CD4-positive, alpha-beta memory T cell (primary cell): ENCODE data around the gene ADAMTS16. TPM values are rescaled to one million over a fixed set of nuclear protein-coding genes. Genes with fewer than 3 reads are reported as not detected.
A peak's percentile ranks its signal among the peaks of the same experiment; 100 is the strongest.

Experiments used
- CTCF ChIA-PET: fragments of 350-600 bp; sonication (Branson Sonifier 250); formaldehyde crosslinking; loops from one replicate; lab custom pipeline; 2021; ENCODE audit warnings: inconsistent platforms; ENCODE audit not compliant: partially characterized antibody; lab: Charles Lee
- POLR2A ChIA-PET: fragments of 350-600 bp; sonication (Branson Sonifier 250); formaldehyde crosslinking; loops from one replicate; lab custom pipeline; 2021; ENCODE audit not compliant: partially characterized antibody; lab: Charles Lee
- DNase-seq, 5 donors: peaks; one replicate each; pipeline versions ENCODE4 v3.0.0 to v3.0.0-alpha.2; 2020 to 2022; ENCODE audit warnings: mixed read lengths in 1 of 5
- H3K27ac ChIP-seq: one replicate; pipeline ENCODE4 v1.7.0; 2013; ENCODE audit warnings: low read depth, low read length
- H3K27me3 ChIP-seq: 2 replicates; pipeline ENCODE4 v1.7.0; 2013; ENCODE audit warnings: mild to moderate bottlenecking, low read length, moderate library complexity; ENCODE audit not compliant: insufficient read depth
- H3K36me3 ChIP-seq: 2 replicates; pipeline ENCODE4 v1.7.0; 2013; ENCODE audit warnings: mild to moderate bottlenecking, low read length, moderate library complexity; ENCODE audit not compliant: insufficient read depth
- H3K4me1 ChIP-seq: 2 replicates; pipeline ENCODE4 v1.7.0; 2013; ENCODE audit warnings: mild to moderate bottlenecking, low read length, moderate library complexity; ENCODE audit not compliant: insufficient read depth
- H3K4me3 ChIP-seq, 2 donors: one replicate each; pipeline ENCODE4 v1.7.0; 2013; ENCODE audit warnings: low read length in 2 of 2, mild to moderate bottlenecking in 1 of 2
- H3K9me3 ChIP-seq, 2 donors: one replicate each; pipeline ENCODE4 v1.7.0; 2013; ENCODE audit warnings: low read length in 2 of 2, control low read depth in 1 of 2; ENCODE audit not compliant: control insufficient read depth in 1 of 2
- H3K27ac Mint-ChIP-seq, 7 donors: one replicate each; pipeline ENCODE4 v1.8.0; 2020 to 2021; ENCODE audit warnings: mixed read lengths in 7 of 7, mild to moderate bottlenecking in 6 of 7, inconsistent platforms in 3 of 7, moderate library complexity in 3 of 7
- H3K27me3 Mint-ChIP-seq, 2 donors: one replicate each; pipeline ENCODE4 v1.8.0; 2020 to 2021; ENCODE audit warnings: mixed read lengths in 2 of 2
- H3K36me3 Mint-ChIP-seq, 2 donors: one replicate each; pipeline ENCODE4 v1.8.0; 2020 to 2021; ENCODE audit warnings: mixed read lengths in 2 of 2, inconsistent platforms in 1 of 2, mild to moderate bottlenecking in 1 of 2
- H3K4me1 Mint-ChIP-seq, 4 donors: one replicate each; pipeline ENCODE4 v1.8.0; 2020 to 2021; ENCODE audit warnings: mixed read lengths in 4 of 4, mild to moderate bottlenecking in 1 of 4
- H3K4me3 Mint-ChIP-seq, 8 donors: one replicate each; pipeline ENCODE4 v1.8.0; 2020 to 2021; ENCODE audit warnings: mixed read lengths in 8 of 8, mild to moderate bottlenecking in 7 of 8, moderate library complexity in 6 of 8, inconsistent platforms in 3 of 8
- H3K9me3 Mint-ChIP-seq, 8 donors: one replicate each; pipeline ENCODE4 v1.8.0; 2020 to 2021; ENCODE audit warnings: mixed read lengths in 8 of 8, mild to moderate bottlenecking in 5 of 8, inconsistent platforms in 3 of 8, moderate library complexity in 1 of 8
- intact Hi-C: fragments of 100-400 bp; cut with micrococcal nuclease; formaldehyde crosslinking; loops from one replicate; pipeline ENCODE4 v1.15.1; 2023
- polyA plus RNA-seq, 2 donors: library from polyadenylated mRNA; unstranded; fragments of 300-500 nt; fragmentation: Illumina TruSeq; gene quantifications; one replicate each; pipeline ENCODE4 v1.2.3, GENCODE V29; 2021
- total RNA-seq, 2 experiments: library from RNA; stranded (reverse); gene quantifications; one replicate each; pipeline ENCODE4 v1.2.3, GENCODE V29; 2021

The ADAMTS16 gene
- total and polyA plus RNA-seq, 4 experiments from 2014 or later, result not detected

DNA sequence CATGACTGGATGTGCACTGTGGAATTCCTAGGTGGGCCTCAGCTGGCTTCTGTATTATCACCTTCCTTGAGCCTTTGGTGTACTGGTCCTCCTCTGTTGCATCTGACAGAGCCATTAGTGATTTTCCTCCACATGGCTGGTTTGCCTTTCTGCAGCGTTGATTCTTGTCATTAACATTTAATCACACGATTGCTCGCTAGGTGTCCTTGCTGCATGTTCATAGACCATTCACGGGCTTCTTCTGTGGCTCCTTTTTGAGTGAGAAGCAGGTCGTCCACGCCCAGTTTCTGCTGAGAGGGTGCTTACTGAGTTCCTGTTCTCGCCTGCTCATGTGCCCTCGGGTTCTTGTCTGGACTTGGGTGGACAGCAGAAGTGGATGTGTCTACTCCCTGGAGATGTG, 29.3 kb downstream of the ADAMTS16 start:
- H3K9me3 Mint-ChIP-seq, result peaks cover 0 to 11% (median 0%) of the 10 kb centered on the region in 8 donors
- Histone ChIP-seq H3K4me1 (no peaks in the 10 kb centered on the region), H3K36me3 (no peaks in the 10 kb centered on the region), H3K4me3 (no peak overlapping the region), H3K9me3 (no peaks in the 10 kb centered on the region), H3K27me3 (no peaks in the 10 kb centered on the region), H3K27ac (no peak overlapping the region)
- H3K4me1 Mint-ChIP-seq, result no peaks in the 10 kb centered on the region
- no peak for DNase-seq
- H3K36me3 Mint-ChIP-seq, result no peaks in the 10 kb centered on the region
- H3K27ac Mint-ChIP-seq, result no peak overlapping the region
- POLR2A ChIA-PET, result no interaction called here
- intact Hi-C loops, result no loop called here
- H3K27me3 Mint-ChIP-seq, result peaks cover 0 to 2% of the 10 kb centered on the region in 2 donors
- H3K4me3 Mint-ChIP-seq, result no peak overlapping the region
- CTCF ChIA-PET, result no interaction called here

DNA sequence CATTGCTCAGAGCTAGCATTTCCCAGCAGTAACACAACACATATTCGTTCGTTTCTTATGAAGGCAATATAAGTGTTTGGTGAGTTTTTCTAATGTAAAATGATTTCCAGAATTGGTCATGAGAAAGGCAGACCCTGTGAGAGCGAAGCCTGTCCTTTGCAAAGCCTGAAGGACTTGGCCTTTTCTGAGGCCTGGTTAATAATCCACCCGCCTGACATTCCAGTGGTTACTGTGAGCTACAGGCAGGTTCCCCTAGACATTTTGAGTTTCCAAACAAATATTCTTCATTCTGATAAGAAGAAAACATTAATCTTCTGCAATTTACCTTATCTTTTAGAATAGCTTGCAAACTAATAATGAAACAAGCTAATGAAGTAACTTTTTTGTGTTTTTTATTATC, 38.0 kb downstream of the ADAMTS16 start:
- ChIA-PET POLR2A (no interaction called here), CTCF (interaction anchor here (1.4 kb wide), 1 partner anchor 15 kb away, joined by 3 read pairs; no protein-coding TSS in a partner anchor)
- no peaks in the 10 kb centered on the region for H3K4me1 ChIP-seq
- intact Hi-C loops, result no loop called here
- no peak overlapping the region for H3K27ac ChIP-seq
- no peaks in the 10 kb centered on the region for H3K36me3 ChIP-seq
- Mint-ChIP-seq H3K9me3 (peaks cover 0 to 7% (median 0%) of the 10 kb centered on the region in 8 donors), H3K4me3 (no peak overlapping the region), H3K4me1 (peaks cover 0 to 3% (median under 1%) of the 10 kb centered on the region in 4 donors), H3K36me3 (no peaks in the 10 kb centered on the region), H3K27ac (no peak overlapping the region), H3K27me3 (peaks cover 7 to 8% of the 10 kb centered on the region in 2 donors)
- no peak overlapping the region for H3K4me3 ChIP-seq
- no peaks in the 10 kb centered on the region for H3K27me3 ChIP-seq
- no peak for DNase-seq
- H3K9me3 ChIP-seq, result no peaks in the 10 kb centered on the region

DNA sequence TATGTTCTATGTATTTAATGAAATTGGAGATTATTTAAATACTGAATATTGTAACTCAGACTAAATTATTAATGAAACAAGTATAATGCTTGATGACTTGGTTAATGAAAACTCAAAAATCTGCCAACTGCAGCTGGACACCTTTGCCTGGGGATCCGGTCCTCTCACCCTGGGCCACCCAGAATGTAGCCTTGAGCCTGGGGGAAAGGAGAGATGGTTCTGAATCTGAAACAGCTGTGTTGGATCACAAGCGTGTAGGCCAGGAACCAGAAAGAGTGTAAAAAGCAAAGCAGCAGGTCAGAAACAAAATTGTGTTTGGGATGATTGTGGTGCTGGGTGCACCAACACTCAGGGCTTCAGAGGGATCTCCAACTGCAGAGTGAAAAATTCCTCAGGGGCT, 38.5 kb downstream of the ADAMTS16 start:
- intact Hi-C loops, result no loop called here
- DNase-seq, result no peak
- no peak overlapping the region for H3K4me3 ChIP-seq
- Mint-ChIP-seq H3K36me3 (no peaks in the 10 kb centered on the region), H3K27me3 (peaks cover 8 to 10% of the 10 kb centered on the region in 2 donors), H3K4me3 (no peak overlapping the region), H3K4me1 (peaks cover 0 to 7% (median 1%) of the 10 kb centered on the region in 4 donors), H3K9me3 (peaks cover 0 to 7% (median 0%) of the 10 kb centered on the region in 8 donors), H3K27ac (no peak overlapping the region)
- CTCF ChIA-PET, result interaction anchor here (1.4 kb wide), 1 partner anchor 14 kb away, joined by 3 read pairs; no protein-coding TSS in a partner anchor
- no peaks in the 10 kb centered on the region for H3K4me1 ChIP-seq
- H3K36me3 ChIP-seq, result no peaks in the 10 kb centered on the region
- no peaks in the 10 kb centered on the region for H3K27me3 ChIP-seq
- H3K9me3 ChIP-seq, result no peaks in the 10 kb centered on the region
- no peak overlapping the region for H3K27ac ChIP-seq
- POLR2A ChIA-PET, result no interaction called here

DNA sequence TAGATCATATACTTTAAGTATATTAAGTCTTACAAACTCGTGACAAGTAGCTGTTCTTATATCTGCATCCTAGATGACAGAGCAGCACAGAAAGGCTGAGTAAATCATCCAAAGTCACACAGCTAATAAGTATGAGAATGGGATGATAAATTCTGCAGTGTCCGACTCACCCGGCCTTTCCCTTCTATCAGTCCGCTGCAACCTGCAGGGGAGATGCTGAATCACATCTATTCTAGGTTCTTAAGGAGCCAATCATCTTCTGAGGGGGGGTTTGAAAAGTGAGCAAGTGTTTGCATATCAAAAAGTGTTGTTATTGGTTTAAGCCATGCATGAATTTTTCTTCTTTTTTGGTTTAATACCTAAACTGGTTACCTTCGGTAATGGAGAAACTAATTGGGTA, 38.9 kb downstream of the ADAMTS16 start:
- Mint-ChIP-seq H3K27me3 (peaks cover 8 to 10% of the 10 kb centered on the region in 2 donors), H3K9me3 (peaks cover 0 to 4% (median 0%) of the 10 kb centered on the region in 8 donors), H3K4me1 (peaks cover 0 to 8% (median 1%) of the 10 kb centered on the region in 4 donors)

DNA sequence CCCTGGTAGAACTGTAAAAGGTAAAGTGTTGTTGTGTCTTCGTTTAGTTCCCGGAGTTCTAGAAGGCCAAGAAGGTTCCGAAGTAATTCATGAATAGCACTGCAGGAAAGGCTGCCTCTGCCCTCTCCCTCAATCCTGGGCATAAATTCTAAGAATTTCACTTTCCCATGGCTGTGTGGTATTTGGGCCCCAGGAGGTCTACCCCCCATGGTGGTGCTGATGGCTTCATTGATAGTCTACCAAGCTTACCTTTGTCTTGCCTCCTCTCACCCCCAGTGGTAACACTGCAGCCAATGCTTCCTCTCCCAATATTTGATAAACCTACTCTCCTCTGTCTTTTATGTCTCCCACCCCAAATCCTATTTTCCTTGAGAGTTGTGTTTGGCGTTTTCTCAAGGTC, 39.5 kb downstream of the ADAMTS16 start:
- Mint-ChIP-seq H3K27ac (no peak overlapping the region), H3K4me3 (no peak overlapping the region), H3K9me3 (peaks cover 0 to 2% (median 0%) of the 10 kb centered on the region in 8 donors), H3K36me3 (no peaks in the 10 kb centered on the region), H3K4me1 (peaks cover 0 to 8% (median 1%) of the 10 kb centered on the region in 4 donors), H3K27me3 (peaks cover 8 to 10% of the 10 kb centered on the region in 2 donors)
- Histone ChIP-seq H3K9me3 (no peaks in the 10 kb centered on the region), H3K36me3 (no peaks in the 10 kb centered on the region), H3K4me1 (no peaks in the 10 kb centered on the region), H3K4me3 (no peak overlapping the region), H3K27ac (no peak overlapping the region), H3K27me3 (no peaks in the 10 kb centered on the region)
- DNase-seq, result no peak
- intact Hi-C loops, result no loop called here
- CTCF ChIA-PET, result interaction anchor here (1.4 kb wide), 1 partner anchor 13 kb away, joined by 3 read pairs; no protein-coding TSS in a partner anchor
- POLR2A ChIA-PET, result no interaction called here

More for the DNA sequence above, 38.9 kb downstream of the ADAMTS16 start:
- Mint-ChIP-seq H3K4me3 (no peak overlapping the region), H3K36me3 (no peaks in the 10 kb centered on the region), H3K27ac (no peak overlapping the region)
- DNase-seq, result no peak
- no peak overlapping the region for H3K27ac ChIP-seq
- no peak overlapping the region for H3K4me3 ChIP-seq
- POLR2A ChIA-PET, result no interaction called here
- intact Hi-C loops, result no loop called here
- no peaks in the 10 kb centered on the region for H3K36me3 ChIP-seq
- no peaks in the 10 kb centered on the region for H3K4me1 ChIP-seq
- CTCF ChIA-PET, result interaction anchor here (1.4 kb wide), 1 partner anchor 14 kb away, joined by 3 read pairs; no protein-coding TSS in a partner anchor
- H3K27me3 ChIP-seq, result no peaks in the 10 kb centered on the region
- no peaks in the 10 kb centered on the region for H3K9me3 ChIP-seq

DNA sequence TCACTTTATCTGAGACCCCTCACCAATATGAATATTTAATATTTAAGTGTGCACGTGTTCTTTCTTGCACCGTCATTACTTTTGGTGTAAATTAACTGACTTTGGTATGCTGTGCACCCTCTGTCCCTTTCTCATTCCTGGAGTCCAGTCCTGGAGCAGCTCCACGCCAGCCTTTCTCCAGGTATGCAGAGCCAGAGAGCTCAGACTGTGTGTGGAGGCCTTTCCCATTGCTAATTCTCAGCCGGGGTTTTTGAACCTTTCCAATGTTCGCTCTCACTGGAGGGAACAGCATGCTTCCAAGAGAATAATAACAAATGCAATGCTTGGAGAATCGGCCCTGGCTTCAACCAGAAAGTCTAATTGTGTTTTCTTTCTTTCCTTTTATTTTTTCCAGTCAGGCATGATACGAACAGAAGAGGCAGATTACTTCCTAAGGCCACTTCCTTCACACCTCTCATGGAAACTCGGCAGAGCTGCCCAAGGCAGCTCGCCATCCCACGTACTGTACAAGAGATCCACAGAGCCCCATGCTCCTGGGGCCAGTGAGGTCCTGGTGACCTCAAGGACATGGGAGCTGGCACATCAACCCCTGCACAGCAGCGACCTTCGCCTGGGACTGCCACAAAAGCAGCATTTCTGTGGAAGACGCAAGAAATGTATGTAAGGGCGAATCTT, 41.7 kb downstream of the ADAMTS16 start:
- H3K36me3 ChIP-seq, result no peaks in the 10 kb centered on the region
- Mint-ChIP-seq H3K36me3 (no peaks in the 10 kb centered on the region), H3K4me3 (no peak overlapping the region), H3K9me3 (peaks cover 0 to 2% (median 0%) of the 10 kb centered on the region in 8 donors), H3K4me1 (peaks cover 0 to 8% (median 1%) of the 10 kb centered on the region in 4 donors), H3K27ac (no peak overlapping the region), H3K27me3 (peaks cover 6 to 10% of the 10 kb centered on the region in 2 donors)
- no peaks in the 10 kb centered on the region for H3K9me3 ChIP-seq
- CTCF ChIA-PET, result no interaction called here
- no peaks in the 10 kb centered on the region for H3K27me3 ChIP-seq
- no peak overlapping the region for H3K27ac ChIP-seq
- POLR2A ChIA-PET, result no interaction called here
- no peak for DNase-seq
- no peak overlapping the region for H3K4me3 ChIP-seq
- intact Hi-C loops, result no loop called here
- no peaks in the 10 kb centered on the region for H3K4me1 ChIP-seq

DNA sequence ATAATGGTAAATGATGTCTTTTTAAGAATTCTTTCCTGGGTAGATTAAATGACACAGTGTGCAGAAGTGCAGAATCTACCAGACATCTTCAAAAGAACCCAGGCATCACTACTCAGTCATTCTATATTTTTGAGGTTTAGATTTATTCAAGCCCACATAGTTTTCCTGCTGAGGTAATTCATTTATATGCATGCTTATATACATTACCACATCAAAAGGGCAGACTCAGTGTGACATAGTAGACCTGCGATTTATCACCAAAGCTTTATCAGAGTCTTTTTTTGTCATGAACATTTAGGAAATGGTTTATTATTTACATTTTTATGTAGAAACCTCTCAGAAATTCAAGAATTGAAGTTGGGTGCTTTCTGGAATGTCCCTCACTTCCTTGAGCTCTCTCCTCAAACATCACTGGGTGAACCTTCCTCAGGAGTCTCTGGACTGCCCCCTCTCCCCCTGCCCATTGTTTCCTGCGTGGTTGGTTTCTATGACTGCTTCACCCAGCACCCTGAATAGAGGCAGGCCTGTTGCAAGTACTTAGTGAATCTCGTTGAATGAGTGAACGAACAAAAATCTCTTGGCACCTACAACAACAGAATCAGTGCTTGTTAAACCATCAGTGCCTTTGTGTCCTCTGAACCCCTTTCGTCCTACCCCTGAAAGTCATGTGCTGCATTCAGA, 42.5 kb downstream of the ADAMTS16 start:
- H3K4me3 Mint-ChIP-seq, result no peak overlapping the region
- Histone ChIP-seq H3K36me3 (no peaks in the 10 kb centered on the region), H3K27me3 (no peaks in the 10 kb centered on the region), H3K4me1 (no peaks in the 10 kb centered on the region), H3K4me3 (no peak overlapping the region), H3K27ac (no peak overlapping the region), H3K9me3 (no peaks in the 10 kb centered on the region)
- intact Hi-C loops, result no loop called here
- ChIA-PET POLR2A (no interaction called here), CTCF (no interaction called here)
- peaks cover 0 to 8% (median 1%) of the 10 kb centered on the region in 4 donors for H3K4me1 Mint-ChIP-seq
- H3K9me3 Mint-ChIP-seq, result peaks cover 0 to 3% (median 0%) of the 10 kb centered on the region in 8 donors
- peak overlapping the region in 1 of 7 donors; percentile 3 for H3K27ac Mint-ChIP-seq
- H3K36me3 Mint-ChIP-seq, result no peaks in the 10 kb centered on the region
- H3K27me3 Mint-ChIP-seq, result peaks cover 6% of the 10 kb centered on the region in 2 donors
- DNase-seq, result no peak
